Lower lobe of right lung (tissue), 2 donors: Measurements from ENCODE around the gene RIPK3. TPM values are rescaled to one million over a fixed set of nuclear protein-coding genes. Genes with fewer than 3 reads are reported as not detected.

ENCODE experiments used
- ATAC-seq, 2 donors: fragments of 200-7000 bp; cut with Tn5 transposase; one replicate each; pipeline ENCODE4 v1.9.1; 2020 to 2022; ENCODE audit warnings: mild to moderate bottlenecking in 2 of 2, moderate library complexity in 2 of 2
- DNase-seq: peaks from one replicate; pipeline ENCODE4 v3.0.0-alpha.2; 2020
- H3K27ac ChIP-seq: fragments of 200-600 bp; one replicate; pipeline ENCODE4 v1.8.0; 2022
- H3K27me3 ChIP-seq: fragments of 200-600 bp; one replicate; pipeline ENCODE4 v1.8.0; 2022; ENCODE audit warnings: low read depth
- H3K36me3 ChIP-seq: fragments of 200-600 bp; one replicate; pipeline ENCODE4 v1.8.0; 2022; ENCODE audit warnings: mild to moderate bottlenecking
- H3K4me1 ChIP-seq: fragments of 200-600 bp; one replicate; pipeline ENCODE4 v1.8.0; 2022
- H3K4me3 ChIP-seq: fragments of 200-600 bp; one replicate; pipeline ENCODE4 v1.8.0; 2022; ENCODE audit warnings: mild to moderate bottlenecking
- H3K9me3 ChIP-seq: fragments of 200-600 bp; one replicate; pipeline ENCODE4 v1.8.0; 2022
- intact Hi-C: fragments of 100-400 bp; cut with DNase I; formaldehyde crosslinking; loops from one replicate; pipeline ENCODE4 v1.11.0; 2022
- total RNA-seq: library from RNA; stranded (reverse); fragmentation: NEBNext Ultra II Directional; extraction: Animal tissue kit (Norgen Biotek cat#: 25700); gene quantifications from one replicate; pipeline ENCODE4 v1.2.1, GENCODE V29; 2021
- TF ChIP-seq, protein P1 (sequence below): fragments of 200-600 bp; IDR thresholded peaks from one replicate; pipeline ENCODE4 v1.8.0; 2022; ENCODE audit warnings: antibody characterized with exemption, mild to moderate bottlenecking
- donor health status: DM: no; HTN: yes; CAD: no; lungs with severe emphysema.

The RIPK3 gene
- total RNA-seq, 1 donor from 2014 or later = 27.9 TPM

DNA sequence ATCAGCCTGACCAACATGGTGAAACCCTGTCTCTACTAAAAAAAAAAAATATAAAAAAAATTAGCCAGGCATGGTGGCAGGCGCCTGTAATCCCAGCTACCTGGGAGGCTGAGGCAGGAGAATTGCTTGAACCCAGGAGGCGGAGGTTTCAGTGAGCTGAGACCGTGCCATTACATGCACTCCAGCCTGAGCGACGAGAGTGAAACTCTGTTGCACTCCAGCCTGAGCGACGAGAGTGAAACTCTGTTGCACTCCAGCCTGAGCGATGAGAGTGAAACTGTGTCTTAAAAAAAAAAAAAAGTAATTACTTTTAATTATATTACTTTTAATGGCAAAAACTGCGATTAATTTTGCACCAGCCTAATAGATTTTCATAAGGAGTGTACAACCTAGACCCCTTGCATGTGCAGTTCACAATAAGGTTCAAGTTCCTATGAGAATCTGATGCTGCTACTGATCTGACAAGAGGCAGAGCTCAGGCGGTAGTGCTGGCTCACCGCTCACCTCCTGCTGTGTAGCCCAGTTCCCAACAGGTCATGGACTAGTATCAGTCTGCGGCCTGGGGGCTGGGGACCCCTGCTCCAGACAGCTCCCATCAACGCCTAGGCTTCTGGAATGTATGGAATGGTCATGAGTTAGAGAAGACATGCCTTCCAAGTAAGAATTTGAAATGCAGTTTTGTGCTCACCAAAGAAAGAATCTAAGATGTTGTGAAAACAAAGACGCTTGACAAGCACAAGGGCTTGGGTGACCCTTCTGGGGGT lies 18.4 kb downstream of the RIPK3 start:
- intact Hi-C loops = no loop called here
- no peaks in the 10 kb centered on the region for H3K9me3 ChIP-seq
- no peaks in the 10 kb centered on the region for H3K27me3 ChIP-seq
- TF ChIP-seq, protein P1, sequence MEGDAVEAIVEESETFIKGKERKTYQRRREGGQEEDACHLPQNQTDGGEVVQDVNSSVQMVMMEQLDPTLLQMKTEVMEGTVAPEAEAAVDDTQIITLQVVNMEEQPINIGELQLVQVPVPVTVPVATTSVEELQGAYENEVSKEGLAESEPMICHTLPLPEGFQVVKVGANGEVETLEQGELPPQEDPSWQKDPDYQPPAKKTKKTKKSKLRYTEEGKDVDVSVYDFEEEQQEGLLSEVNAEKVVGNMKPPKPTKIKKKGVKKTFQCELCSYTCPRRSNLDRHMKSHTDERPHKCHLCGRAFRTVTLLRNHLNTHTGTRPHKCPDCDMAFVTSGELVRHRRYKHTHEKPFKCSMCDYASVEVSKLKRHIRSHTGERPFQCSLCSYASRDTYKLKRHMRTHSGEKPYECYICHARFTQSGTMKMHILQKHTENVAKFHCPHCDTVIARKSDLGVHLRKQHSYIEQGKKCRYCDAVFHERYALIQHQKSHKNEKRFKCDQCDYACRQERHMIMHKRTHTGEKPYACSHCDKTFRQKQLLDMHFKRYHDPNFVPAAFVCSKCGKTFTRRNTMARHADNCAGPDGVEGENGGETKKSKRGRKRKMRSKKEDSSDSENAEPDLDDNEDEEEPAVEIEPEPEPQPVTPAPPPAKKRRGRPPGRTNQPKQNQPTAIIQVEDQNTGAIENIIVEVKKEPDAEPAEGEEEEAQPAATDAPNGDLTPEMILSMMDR = no peak
- peaks cover 9% of the 10 kb centered on the region for H3K36me3 ChIP-seq
- DNase-seq (peak; percentile 21), ATAC-seq (no peak)
- no peak overlapping the region for H3K4me3 ChIP-seq
- H3K27ac ChIP-seq = no peak overlapping the region
- peaks cover 10% of the 10 kb centered on the region for H3K4me1 ChIP-seq

DNA sequence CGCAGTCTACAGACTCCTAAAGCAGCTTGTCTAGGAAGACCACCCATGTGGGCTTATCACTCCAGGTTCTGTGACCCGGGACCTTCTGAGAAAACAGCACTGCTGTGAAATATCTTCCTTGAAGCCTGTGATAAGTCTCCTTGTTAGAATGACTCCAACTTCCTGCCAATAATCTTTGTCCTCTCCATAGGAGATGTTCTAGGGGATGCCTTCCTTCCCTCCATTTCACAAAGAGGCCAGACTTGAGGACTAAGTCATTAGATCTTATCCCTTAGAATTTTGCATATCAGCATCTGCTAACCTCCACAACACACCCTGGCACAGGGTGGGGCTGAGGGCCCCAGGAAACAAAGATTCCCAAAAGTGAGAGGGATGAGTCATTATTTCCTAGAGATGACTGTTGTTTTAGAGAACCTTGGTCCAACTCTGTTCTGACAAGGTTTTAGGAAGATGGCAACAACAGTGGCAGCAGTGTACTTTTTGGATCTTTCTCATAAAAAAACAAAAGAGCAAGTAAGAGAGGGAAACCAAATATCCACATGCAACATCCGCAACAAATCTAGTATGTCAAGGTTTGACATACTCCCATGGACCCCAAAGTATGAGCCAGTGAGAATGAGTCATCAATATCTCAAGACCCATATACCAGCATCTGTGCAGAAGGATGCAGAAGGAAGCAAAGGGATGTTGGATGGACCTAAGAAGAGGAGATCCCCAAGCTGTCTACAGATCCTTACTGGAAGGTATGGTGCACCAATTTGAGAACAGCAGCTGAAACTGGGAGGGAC lies 22.5 kb downstream of the RIPK3 start:
- TF ChIP-seq, protein P1 = no peak
- Histone ChIP-seq H3K27me3 (no peaks in the 10 kb centered on the region), H3K4me3 (no peak overlapping the region), H3K36me3 (peaks cover 6% of the 10 kb centered on the region), H3K4me1 (peaks cover 51% of the 10 kb centered on the region), H3K9me3 (no peaks in the 10 kb centered on the region), H3K27ac (no peak overlapping the region)
- ATAC-seq (no peak), DNase-seq (no peak)
- intact Hi-C loops = no loop called here

DNA sequence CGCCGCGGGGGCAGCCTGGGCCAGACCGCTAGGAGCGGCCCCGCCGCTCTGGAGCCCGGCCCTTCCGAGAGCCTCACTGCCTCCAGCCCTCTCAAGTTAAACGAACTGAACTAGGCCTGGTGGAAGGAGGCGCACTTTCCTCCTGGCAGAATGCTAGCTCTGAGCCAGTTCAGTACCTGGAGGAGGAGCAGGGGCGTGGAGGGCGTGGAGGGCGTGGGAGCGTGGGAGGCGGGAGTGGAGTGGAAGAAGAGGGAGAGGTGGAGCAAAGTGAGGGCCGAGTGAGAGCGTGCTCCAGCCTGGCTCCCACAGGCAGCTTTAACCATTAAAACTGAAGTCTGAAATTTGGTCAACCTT lies 23.2 kb downstream of the RIPK3 start:
- H3K27me3 ChIP-seq = no peaks in the 10 kb centered on the region
- DNase-seq (no peak), ATAC-seq (peak; percentile 1 to 4)
- H3K36me3 ChIP-seq = peaks cover 2% of the 10 kb centered on the region
- peaks cover 58% of the 10 kb centered on the region for H3K4me1 ChIP-seq
- intact Hi-C loops = no loop called here
- H3K4me3 ChIP-seq = peak overlapping the region; percentile 19
- H3K27ac ChIP-seq = peak overlapping the region; percentile 92
- H3K9me3 ChIP-seq = no peaks in the 10 kb centered on the region
- TF ChIP-seq, protein P1 = no peak

DNA sequence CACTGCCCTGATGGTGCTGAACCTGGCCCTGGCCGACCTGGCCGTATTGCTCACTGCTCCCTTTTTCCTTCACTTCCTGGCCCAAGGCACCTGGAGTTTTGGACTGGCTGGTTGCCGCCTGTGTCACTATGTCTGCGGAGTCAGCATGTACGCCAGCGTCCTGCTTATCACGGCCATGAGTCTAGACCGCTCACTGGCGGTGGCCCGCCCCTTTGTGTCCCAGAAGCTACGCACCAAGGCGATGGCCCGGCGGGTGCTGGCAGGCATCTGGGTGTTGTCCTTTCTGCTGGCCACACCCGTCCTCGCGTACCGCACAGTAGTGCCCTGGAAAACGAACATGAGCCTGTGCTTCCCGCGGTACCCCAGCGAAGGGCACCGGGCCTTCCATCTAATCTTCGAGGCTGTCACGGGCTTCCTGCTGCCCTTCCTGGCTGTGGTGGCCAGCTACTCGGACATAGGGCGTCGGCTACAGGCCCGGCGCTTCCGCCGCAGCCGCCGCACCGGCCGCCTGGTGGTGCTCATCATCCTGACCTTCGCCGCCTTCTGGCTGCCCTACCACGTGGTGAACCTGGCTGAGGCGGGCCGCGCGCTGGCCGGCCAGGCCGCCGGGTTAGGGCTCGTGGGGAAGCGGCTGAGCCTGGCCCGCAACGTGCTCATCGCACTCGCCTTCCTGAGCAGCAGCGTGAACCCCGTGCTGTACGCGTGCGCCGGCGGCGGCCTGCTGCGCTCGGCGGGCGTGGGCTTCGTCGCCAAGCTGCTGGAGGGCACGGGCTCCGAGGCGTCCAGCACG lies 23.8 kb downstream of the RIPK3 start:
- Histone ChIP-seq H3K27me3 (no peaks in the 10 kb centered on the region), H3K9me3 (no peaks in the 10 kb centered on the region), H3K36me3 (no peaks in the 10 kb centered on the region), H3K4me3 (peak overlapping the region; percentile 19), H3K4me1 (peaks cover 64% of the 10 kb centered on the region), H3K27ac (peak overlapping the region; percentile 92)
- TF ChIP-seq, protein P1 = peak; percentile 38
- intact Hi-C loops = no loop called here
- DNase-seq (peak; percentile 71), ATAC-seq (peak; percentile 38 to 56)

DNA sequence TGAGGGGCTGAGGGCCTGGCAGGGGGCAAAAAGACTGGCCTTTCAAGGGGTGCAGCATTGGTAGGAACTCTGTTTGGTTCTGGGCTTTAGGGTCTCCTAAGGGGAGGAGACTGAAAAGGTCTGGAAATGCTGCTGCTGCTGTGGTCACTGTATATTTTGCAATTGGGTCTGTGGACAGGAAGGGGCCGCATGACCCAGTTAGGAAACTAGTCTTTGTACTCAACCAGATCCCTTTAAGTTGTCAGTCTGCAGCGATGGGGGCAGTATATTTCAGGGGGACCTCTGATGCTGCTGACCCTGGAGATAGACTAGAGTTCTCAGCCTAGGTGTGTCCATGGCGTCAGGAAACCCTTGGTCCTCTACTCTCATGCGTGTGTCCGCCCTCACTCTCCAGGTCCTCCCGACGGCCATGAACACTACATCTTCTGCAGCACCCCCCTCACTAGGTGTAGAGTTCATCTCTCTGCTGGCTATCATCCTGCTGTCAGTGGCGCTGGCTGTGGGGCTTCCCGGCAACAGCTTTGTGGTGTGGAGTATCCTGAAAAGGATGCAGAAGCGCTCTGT lies 24.5 kb downstream of the RIPK3 start:
- H3K27ac ChIP-seq = peak overlapping the region; percentile 92
- H3K9me3 ChIP-seq = no peaks in the 10 kb centered on the region
- H3K36me3 ChIP-seq = no peaks in the 10 kb centered on the region
- intact Hi-C loops = no loop called here
- H3K27me3 ChIP-seq = no peaks in the 10 kb centered on the region
- H3K4me3 ChIP-seq = peak overlapping the region; percentile 19
- no peak for ATAC-seq
- DNase-seq = no peak
- H3K4me1 ChIP-seq = peaks cover 70% of the 10 kb centered on the region
- TF ChIP-seq, protein P1 = no peak
